ENCODE data around the gene TMPRSS15.

TMPRSS15 gene

DNA sequence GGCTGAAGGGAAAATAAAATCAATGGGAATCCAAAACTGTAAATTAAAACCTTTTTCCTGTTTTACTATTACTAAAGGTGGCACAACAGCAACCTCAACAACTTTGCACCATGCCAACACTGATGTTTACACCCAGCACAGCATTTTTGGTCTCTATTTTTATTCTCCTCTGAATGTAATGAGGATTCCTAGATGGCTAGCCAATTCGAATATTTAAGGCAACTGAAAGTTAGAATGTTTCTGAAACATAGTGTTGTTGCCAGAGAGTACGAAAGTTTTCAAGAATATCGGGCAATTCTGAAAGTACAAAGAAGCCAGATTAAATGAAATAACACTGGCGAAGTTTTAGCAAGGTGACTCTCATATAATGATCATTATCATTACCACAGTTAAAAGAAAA lies 118.2 kb downstream of the TMPRSS15 start:
- Mint-ChIP-seq H3K4me1 (no peaks in the 10 kb centered on the region), H3K36me3 (no peaks in the 10 kb centered on the region), H3K27me3 (no peaks in the 10 kb centered on the region), H3K4me3 (no peak overlapping the region), H3K27ac (no peak overlapping the region), H3K9me3 (peaks cover 2% of the 10 kb centered on the region)
- CTCF ChIA-PET: no interaction called here
- no peak for DNase-seq

- CTCF ChIA-PET: no interaction called here
- Mint-ChIP-seq H3K27me3 (no peaks in the 10 kb centered on the region), H3K9me3 (peaks cover 2% of the 10 kb centered on the region), H3K27ac (no peak overlapping the region), H3K36me3 (no peaks in the 10 kb centered on the region), H3K4me1 (no peaks in the 10 kb centered on the region), H3K4me3 (no peak overlapping the region)
- no peak for DNase-seq
Observed at GRCh38 chr21:18275781-18276180, 127.8 kb downstream of the TMPRSS15 start.

DNA sequence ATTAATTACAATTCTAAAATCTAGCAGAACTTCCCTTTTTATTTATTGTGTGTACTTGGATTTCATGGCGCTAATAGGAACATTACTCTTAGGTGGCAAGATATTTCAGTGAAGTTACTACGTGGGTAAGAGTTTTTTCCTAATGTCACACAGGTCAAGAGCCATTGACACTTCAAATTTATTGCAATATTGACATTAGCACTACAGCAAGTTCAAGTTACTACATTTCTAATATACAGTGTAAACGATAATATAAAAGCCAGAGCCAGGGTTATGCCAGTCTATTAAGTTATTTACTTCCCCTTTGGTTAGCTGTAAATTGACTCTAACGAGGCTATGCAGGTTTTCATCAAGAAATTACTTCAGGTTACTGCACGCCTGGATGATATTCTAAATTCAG lies 129.2 kb downstream of the TMPRSS15 start:
- Mint-ChIP-seq H3K9me3 (no peaks in the 10 kb centered on the region), H3K36me3 (no peaks in the 10 kb centered on the region), H3K4me3 (no peak overlapping the region), H3K27me3 (no peaks in the 10 kb centered on the region), H3K27ac (no peak overlapping the region), H3K4me1 (no peaks in the 10 kb centered on the region)
- CTCF ChIA-PET: no interaction called here
- DNase-seq: no peak

DNA sequence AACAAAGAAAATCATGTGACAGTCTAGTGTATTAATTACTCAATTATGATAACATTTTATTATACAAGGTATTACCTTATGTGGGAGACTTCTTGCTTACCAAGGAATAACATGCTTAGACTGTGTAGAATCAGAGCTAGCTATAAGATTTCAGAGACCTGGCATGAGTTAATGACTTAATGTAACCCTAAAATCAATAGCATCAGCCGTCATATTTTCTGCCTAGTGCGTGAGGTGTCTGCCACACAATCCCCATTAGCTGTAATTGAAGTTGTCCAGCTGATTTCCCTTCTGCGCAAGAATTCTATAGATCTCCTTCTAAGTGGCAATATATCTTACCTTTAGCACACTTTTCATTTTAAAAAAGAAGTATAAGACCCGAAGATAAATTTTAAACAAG lies 130.2 kb downstream of the TMPRSS15 start:
- H3K27ac Mint-ChIP-seq: no peak overlapping the region
- H3K4me3 Mint-ChIP-seq: no peak overlapping the region
- H3K27me3 Mint-ChIP-seq: no peaks in the 10 kb centered on the region
- H3K9me3 Mint-ChIP-seq: peaks cover 3% of the 10 kb centered on the region
- H3K36me3 Mint-ChIP-seq: no peaks in the 10 kb centered on the region
- DNase-seq: no peak
- CTCF ChIA-PET: no interaction called here
- H3K4me1 Mint-ChIP-seq: no peaks in the 10 kb centered on the region

DNA sequence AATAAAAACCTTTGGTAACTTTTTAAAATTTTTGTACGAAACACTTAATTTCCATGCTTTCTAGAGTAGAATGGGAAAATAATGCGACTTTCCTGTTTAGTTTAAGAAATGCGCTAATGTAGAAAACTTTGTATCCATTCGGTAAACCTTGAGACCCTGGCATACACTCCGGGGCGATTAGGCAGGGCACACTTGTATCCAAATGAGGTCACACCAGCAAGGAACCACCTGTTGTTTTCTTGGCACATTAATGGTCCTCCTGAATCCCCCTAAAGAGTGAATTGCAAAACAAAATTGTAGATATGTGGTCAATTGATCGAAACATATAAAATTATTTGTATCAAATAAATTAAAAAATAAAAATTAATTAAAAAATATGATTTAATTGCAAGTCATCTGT lies 133.7 kb downstream of the TMPRSS15 start:
- CTCF ChIA-PET: no interaction called here
- peaks cover 9% of the 10 kb centered on the region for H3K9me3 Mint-ChIP-seq
- DNase-seq: no peak
- H3K27me3 Mint-ChIP-seq: no peaks in the 10 kb centered on the region
- no peak overlapping the region for H3K27ac Mint-ChIP-seq
- H3K4me1 Mint-ChIP-seq: no peaks in the 10 kb centered on the region
- H3K4me3 Mint-ChIP-seq: no peak overlapping the region
- no peaks in the 10 kb centered on the region for H3K36me3 Mint-ChIP-seq

DNA sequence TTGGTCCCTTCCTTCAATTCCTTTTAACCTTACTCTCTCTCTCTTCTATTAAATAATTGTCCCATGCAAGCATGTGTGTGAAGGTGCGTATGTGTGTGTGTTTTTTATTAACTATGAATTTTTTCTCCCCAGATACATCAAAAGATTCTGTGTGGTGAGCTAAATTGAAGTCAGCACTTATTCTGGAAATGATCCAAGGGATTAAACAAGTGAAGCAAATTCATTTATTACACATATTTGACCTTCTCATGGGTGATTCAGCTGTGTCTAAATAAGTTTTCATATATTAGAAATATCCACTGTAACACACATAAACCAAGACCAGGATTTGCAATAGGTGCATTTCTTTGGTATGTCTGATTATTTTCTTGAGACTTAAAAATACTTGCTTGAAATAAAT lies 134.7 kb downstream of the TMPRSS15 start:
- H3K27ac Mint-ChIP-seq: no peak overlapping the region
- peaks cover 10% of the 10 kb centered on the region for H3K9me3 Mint-ChIP-seq
- no peaks in the 10 kb centered on the region for H3K27me3 Mint-ChIP-seq
- no peaks in the 10 kb centered on the region for H3K36me3 Mint-ChIP-seq
- no peak for DNase-seq
- no peaks in the 10 kb centered on the region for H3K4me1 Mint-ChIP-seq
- H3K4me3 Mint-ChIP-seq: no peak overlapping the region
- CTCF ChIA-PET: no interaction called here

DNA sequence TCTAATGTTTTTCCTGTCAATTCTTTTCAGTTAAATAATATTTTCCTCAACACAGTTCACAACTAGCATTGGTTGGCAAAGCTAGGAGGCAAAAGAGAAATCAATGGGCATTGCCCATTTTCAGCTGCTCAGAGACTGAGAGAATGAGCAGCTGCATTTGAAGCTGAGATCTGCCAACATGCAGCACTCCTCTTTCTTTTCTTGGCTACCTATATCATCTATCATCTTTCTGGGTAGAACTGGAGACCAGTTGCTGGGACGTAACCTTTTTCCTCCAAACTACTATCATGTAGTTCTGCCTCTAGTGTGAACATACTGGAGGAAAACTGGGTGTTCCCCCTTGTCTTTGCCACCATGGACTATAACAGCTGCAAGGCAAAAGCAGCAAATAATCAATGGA lies 136.1 kb downstream of the TMPRSS15 start:
- no peak for DNase-seq
- Mint-ChIP-seq H3K9me3 (peaks cover 10% of the 10 kb centered on the region), H3K27ac (no peak overlapping the region), H3K4me1 (no peaks in the 10 kb centered on the region), H3K36me3 (no peaks in the 10 kb centered on the region), H3K27me3 (no peaks in the 10 kb centered on the region), H3K4me3 (no peak overlapping the region)
- CTCF ChIA-PET: no interaction called here

- no peaks in the 10 kb centered on the region for H3K27me3 Mint-ChIP-seq
- H3K9me3 Mint-ChIP-seq: peaks cover 10% of the 10 kb centered on the region
- no peaks in the 10 kb centered on the region for H3K4me1 Mint-ChIP-seq
- H3K36me3 Mint-ChIP-seq: no peaks in the 10 kb centered on the region
- CTCF ChIA-PET: no interaction called here
- no peak overlapping the region for H3K4me3 Mint-ChIP-seq
- H3K27ac Mint-ChIP-seq: no peak overlapping the region
- no peak for DNase-seq
Observed at GRCh38 chr21:18265944-18266343, 137.6 kb downstream of the TMPRSS15 start.

- Mint-ChIP-seq H3K27me3 (no peaks in the 10 kb centered on the region), H3K9me3 (no peaks in the 10 kb centered on the region), H3K4me1 (no peaks in the 10 kb centered on the region), H3K27ac (no peak overlapping the region), H3K4me3 (no peak overlapping the region), H3K36me3 (no peaks in the 10 kb centered on the region)
- CTCF ChIA-PET: interaction anchor here (0.7 kb wide), 1 partner anchor 8 kb away, joined by 4 read pairs; no protein-coding TSS in a partner anchor
- DNase-seq: no peak
Observed at GRCh38 chr21:18253799-18254198, 149.8 kb downstream of the TMPRSS15 start.

GRCh38 chr21:18253221-18253620 lies 150.4 kb downstream of the TMPRSS15 start:
- no peak overlapping the region for H3K27ac Mint-ChIP-seq
- no peaks in the 10 kb centered on the region for H3K4me1 Mint-ChIP-seq
- no peak overlapping the region for H3K4me3 Mint-ChIP-seq
- CTCF ChIA-PET: interaction anchor here (0.7 kb wide), 1 partner anchor 9 kb away, joined by 4 read pairs; no protein-coding TSS in a partner anchor
- H3K27me3 Mint-ChIP-seq: no peaks in the 10 kb centered on the region
- DNase-seq: no peak
- no peaks in the 10 kb centered on the region for H3K36me3 Mint-ChIP-seq
- no peaks in the 10 kb centered on the region for H3K9me3 Mint-ChIP-seq

DNA sequence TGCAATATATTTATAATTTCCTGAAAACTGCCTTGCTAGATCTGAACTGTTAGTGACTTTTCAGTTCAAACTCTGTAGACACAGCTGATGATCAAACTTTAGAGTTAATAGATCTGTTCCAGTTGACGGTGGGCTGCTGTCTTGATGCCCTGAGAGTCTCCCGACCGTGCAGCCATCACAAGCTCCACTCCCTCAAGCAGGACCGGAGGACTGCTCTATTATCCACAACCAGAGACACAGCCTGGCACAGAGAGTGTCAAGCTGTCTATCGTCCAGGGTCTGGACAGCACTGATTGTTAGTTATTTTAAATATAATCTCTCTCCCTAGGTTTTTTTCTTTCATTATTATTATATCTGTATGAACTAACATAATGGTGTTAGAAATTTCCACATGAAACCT lies 150.9 kb downstream of the TMPRSS15 start:
- Mint-ChIP-seq H3K4me1 (no peaks in the 10 kb centered on the region), H3K9me3 (no peaks in the 10 kb centered on the region)
- CTCF ChIA-PET: no interaction called here

DNA sequence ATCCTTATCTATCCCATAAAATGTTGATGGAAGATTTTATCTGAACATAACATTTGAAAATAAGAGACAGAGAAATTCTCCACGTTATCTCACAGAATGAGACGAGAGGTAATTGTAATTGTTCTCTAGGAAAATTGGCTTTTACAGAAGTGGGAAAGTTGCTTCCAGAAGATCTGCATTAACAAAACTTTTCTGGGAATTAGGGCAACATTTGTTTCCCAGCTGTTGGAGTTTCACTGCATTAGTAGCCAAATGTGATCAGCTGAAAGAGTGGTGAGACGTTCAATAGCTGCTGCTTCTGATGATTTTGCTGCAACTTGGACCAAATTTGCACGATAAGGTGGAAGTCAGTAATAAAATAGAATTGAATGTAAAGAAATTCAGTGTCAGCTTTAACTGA lies 151.3 kb downstream of the TMPRSS15 start:
- CTCF ChIA-PET: no interaction called here
- no peaks in the 10 kb centered on the region for H3K4me1 Mint-ChIP-seq
- no peak for DNase-seq

More for the DNA sequence above, 150.9 kb downstream of the TMPRSS15 start:
- no peak for DNase-seq
- Mint-ChIP-seq H3K27me3 (no peaks in the 10 kb centered on the region), H3K36me3 (no peaks in the 10 kb centered on the region), H3K4me3 (no peak overlapping the region), H3K27ac (no peak overlapping the region)

DNA sequence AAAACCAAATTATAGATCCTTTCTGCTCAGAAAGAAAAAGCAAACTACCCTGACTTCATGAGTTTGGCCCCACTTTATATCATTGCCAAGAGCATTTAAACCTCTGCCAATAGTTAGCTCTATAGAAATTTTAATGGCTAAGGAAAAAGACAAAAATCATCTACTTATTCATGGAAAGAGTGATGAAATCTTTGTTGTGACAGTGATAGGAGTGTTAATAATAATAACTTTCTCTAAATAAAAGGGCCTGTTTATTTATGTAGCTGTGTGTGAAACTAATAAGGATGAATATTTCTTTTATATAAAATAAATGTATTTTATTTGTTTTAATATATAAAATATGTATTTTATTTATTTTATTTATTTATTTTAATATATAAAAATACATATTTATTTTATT lies 152.5 kb downstream of the TMPRSS15 start:
- no peak overlapping the region for H3K27ac Mint-ChIP-seq
- no peaks in the 10 kb centered on the region for H3K4me1 Mint-ChIP-seq
- H3K4me3 Mint-ChIP-seq: no peak overlapping the region
- DNase-seq: no peak
- no peaks in the 10 kb centered on the region for H3K27me3 Mint-ChIP-seq
- H3K9me3 Mint-ChIP-seq: no peaks in the 10 kb centered on the region
- no peaks in the 10 kb centered on the region for H3K36me3 Mint-ChIP-seq
- CTCF ChIA-PET: no interaction called here

More for the DNA sequence above, 151.3 kb downstream of the TMPRSS15 start:
- H3K36me3 Mint-ChIP-seq: no peaks in the 10 kb centered on the region
- no peak overlapping the region for H3K27ac Mint-ChIP-seq
- no peaks in the 10 kb centered on the region for H3K9me3 Mint-ChIP-seq
- H3K27me3 Mint-ChIP-seq: no peaks in the 10 kb centered on the region
- H3K4me3 Mint-ChIP-seq: no peak overlapping the region

- H3K36me3 Mint-ChIP-seq: no peaks in the 10 kb centered on the region
- CTCF ChIA-PET: no interaction called here
Observed at GRCh38 chr21:18249672-18250071, 153.9 kb downstream of the TMPRSS15 start.

GRCh38 chr21:18248171-18248570 lies 155.4 kb downstream of the TMPRSS15 start:
- CTCF ChIA-PET: no interaction called here
- Mint-ChIP-seq H3K4me1 (no peaks in the 10 kb centered on the region), H3K27me3 (peaks cover 19% of the 10 kb centered on the region), H3K27ac (no peak overlapping the region), H3K36me3 (no peaks in the 10 kb centered on the region), H3K4me3 (no peak overlapping the region), H3K9me3 (no peaks in the 10 kb centered on the region)
- DNase-seq: no peak

More at GRCh38 chr21:18249672-18250071, 153.9 kb downstream of the TMPRSS15 start:
- Mint-ChIP-seq H3K27ac (no peak overlapping the region), H3K27me3 (peaks cover 14% of the 10 kb centered on the region), H3K4me3 (no peak overlapping the region), H3K4me1 (no peaks in the 10 kb centered on the region), H3K9me3 (no peaks in the 10 kb centered on the region)
- no peak for DNase-seq

GRCh38 chr21:18245464-18245967 lies 158.1 kb downstream of the TMPRSS15 start:
- Mint-ChIP-seq H3K27me3 (peaks cover 19% of the 10 kb centered on the region), H3K9me3 (no peaks in the 10 kb centered on the region), H3K4me1 (no peaks in the 10 kb centered on the region), H3K4me3 (no peak overlapping the region), H3K36me3 (no peaks in the 10 kb centered on the region), H3K27ac (no peak overlapping the region)
- no peak for DNase-seq
- CTCF ChIA-PET: no interaction called here

All from activated naive CD4-positive, alpha-beta T cell treated with anti-CD3 and anti-CD28 coated beads, Interleukin-2, amount 10 ng/mL, durations not matched to agents 7 days and 5 days (primary cell).